Fibroblast of villous mesenchyme (primary cell): ENCODE measurements around the gene AQP6. TPM values are rescaled to one million over a fixed set of nuclear protein-coding genes. Genes with fewer than 3 reads are reported as not detected.

Source experiments
- DNase-seq: peaks from one replicate; pipeline ENCODE4 v3.0.0-alpha.2; 2010; ENCODE audit warnings: low read depth
- H3K4me3 ChIP-seq: 2 replicates; pipeline ENCODE4 v1.5.1; 2011; ENCODE audit warnings: low read depth, mild to moderate bottlenecking, low read length
- CTCF ChIP-seq: IDR thresholded peaks from 2 replicates; pipeline ENCODE4 v1.5.1; 2012; ENCODE audit warnings: low read depth, mild to moderate bottlenecking, low read length; ENCODE audit not compliant: insufficient read depth
- total RNA-seq: library from RNA; depleted of rRNA; stranded (reverse); fragments of >200 nt; gene quantifications from 2 replicates; pipeline ENCODE4 v1.2.3, GENCODE V29; 2012

The AQP6 gene
- total RNA-seq, 1 donor: not detected

GRCh38 chr12:50006280-50006679 lies 33.5 kb downstream of the AQP6 start:
- H3K4me3 ChIP-seq: no peak overlapping the region
- DNase-seq: no peak
- no peak for TF ChIP-seq CTCF

- no peak overlapping the region for H3K4me3 ChIP-seq
- DNase-seq: no peak
- no peak for TF ChIP-seq CTCF
These were observed 34.2 kb downstream of the AQP6 start for GRCh38 chr12:50006754-50007442.

DNA sequence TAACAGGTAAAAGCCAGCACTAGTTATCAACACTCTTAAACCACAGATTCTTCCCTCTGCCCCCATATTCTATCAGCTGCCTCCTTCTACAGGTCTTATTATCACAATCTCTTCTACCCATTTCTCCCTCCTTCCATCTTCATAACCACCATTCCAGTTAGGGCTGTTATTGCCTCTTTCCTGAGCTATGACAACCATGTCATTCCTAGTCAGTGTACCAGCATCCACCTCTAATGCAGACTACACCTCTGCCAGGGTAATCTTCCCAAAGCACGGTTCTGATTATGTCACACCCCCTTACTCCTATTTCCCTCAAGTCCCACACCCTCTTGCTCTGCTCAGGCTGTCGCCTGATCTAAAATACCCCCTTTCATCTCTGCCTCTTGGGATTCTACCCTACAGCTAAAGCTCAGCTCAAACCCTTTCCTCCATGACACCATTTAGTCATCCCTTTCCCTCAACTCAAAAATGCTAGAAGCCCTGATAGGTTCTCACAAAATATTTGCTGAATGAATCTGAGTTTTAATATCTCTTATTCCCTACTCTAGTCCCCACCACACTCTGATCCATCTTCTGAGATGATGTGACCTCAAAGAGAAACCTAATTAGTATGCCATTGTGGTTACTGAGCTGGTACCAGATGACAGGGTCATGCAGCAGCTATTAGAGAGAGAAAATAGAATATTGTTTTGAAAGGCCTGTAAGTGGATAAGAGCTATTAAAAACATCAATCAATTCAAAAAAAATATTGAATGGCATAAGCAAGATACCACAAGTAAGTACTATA lies 40.8 kb downstream of the AQP6 start:
- DNase-seq: no peak
- TF ChIP-seq CTCF: no peak

GRCh38 chr12:50014342-50014741 lies 41.6 kb downstream of the AQP6 start:
- DNase-seq: no peak
- H3K4me3 ChIP-seq: no peak overlapping the region
- no peak for TF ChIP-seq CTCF

More for the DNA sequence above, 40.8 kb downstream of the AQP6 start:
- no peak overlapping the region for H3K4me3 ChIP-seq

- peak overlapping the region; percentile 11 for H3K4me3 ChIP-seq
- peak; percentile 98 for DNase-seq
- no peak for TF ChIP-seq CTCF
These were observed 44.0 kb downstream of the AQP6 start for GRCh38 chr12:50016501-50017475.

GRCh38 chr12:50017641-50018040 lies 44.9 kb downstream of the AQP6 start:
- TF ChIP-seq CTCF: no peak
- H3K4me3 ChIP-seq: no peak overlapping the region
- DNase-seq: peak; percentile 95
